ENCODE measurements around the gene RAD54L. TPM values are rescaled to one million over a fixed set of nuclear protein-coding genes. Genes with fewer than 3 reads are reported as not detected.

The RAD54L gene
- total and polyA plus RNA-seq, 2 experiments from 2014 or later = 4.2 to 6.2 TPM

Other genes with a start within 250 kb of the RAD54L start
- gene PIK3R3, start 115.1 kb upstream of the RAD54L start, total RNA-seq = 16.8 and 18.9 TPM in 2 replicates
- gene PIK3R3, start 115.1 kb upstream of the RAD54L start, polyA plus RNA-seq = 8.4 and 9.9 TPM in 2 replicates
- gene TSPAN1, start 72.7 kb upstream of the RAD54L start, total RNA-seq = 32.1 and 33.4 TPM in 2 replicates
- gene TSPAN1, start 72.7 kb upstream of the RAD54L start, polyA plus RNA-seq = 69.5 and 69.8 TPM in 2 replicates
- not detected in 2 replicates for gene P3R3URF, start 71.3 kb upstream of the RAD54L start, total RNA-seq
- gene P3R3URF, start 71.3 kb upstream of the RAD54L start, polyA plus RNA-seq = not detected in 2 replicates
- gene POMGNT1, start 49.3 kb upstream of the RAD54L start, total RNA-seq = 48.0 and 52.3 TPM in 2 replicates
- 60.4 and 70.8 TPM in 2 replicates for gene POMGNT1, start 49.3 kb upstream of the RAD54L start, polyA plus RNA-seq
- gene LURAP1, start 44.4 kb upstream of the RAD54L start, total RNA-seq = 0.92 and 1.3 TPM in 2 replicates
- 0.40 and 1.9 TPM in 2 replicates for gene LURAP1, start 44.4 kb upstream of the RAD54L start, polyA plus RNA-seq
- gene LRRC41, start 55.9 kb downstream of the RAD54L start, total RNA-seq = 84.4 and 104 TPM in 2 replicates
- 113 and 123 TPM in 2 replicates for gene LRRC41, start 55.9 kb downstream of the RAD54L start, polyA plus RNA-seq
- 429 and 430 TPM in 2 replicates for gene UQCRH, start 55.9 kb downstream of the RAD54L start, total RNA-seq
- gene UQCRH, start 55.9 kb downstream of the RAD54L start, polyA plus RNA-seq = 269 and 287 TPM in 2 replicates
- gene NSUN4, start 93.0 kb downstream of the RAD54L start, total RNA-seq = 17.6 and 20.5 TPM in 2 replicates
- 13.5 and 21.2 TPM in 2 replicates for gene NSUN4, start 93.0 kb downstream of the RAD54L start, polyA plus RNA-seq
- 40.3 and 44.5 TPM in 2 replicates for gene FAAH, start 146.6 kb downstream of the RAD54L start, total RNA-seq
- gene FAAH, start 146.6 kb downstream of the RAD54L start, polyA plus RNA-seq = 61.1 and 61.8 TPM in 2 replicates
- not detected in 2 replicates for gene DMBX1, start 242.1 kb downstream of the RAD54L start, total RNA-seq
- gene DMBX1, start 242.1 kb downstream of the RAD54L start, polyA plus RNA-seq = 0.32 TPM in 1 of 2 replicates, not detected in the other

Measured in hepatocyte (in vitro differentiated cells).